Measurements from ENCODE around the gene TRMT61A. TPM values are rescaled to one million over a fixed set of nuclear protein-coding genes. Genes with fewer than 3 reads are reported as not detected.

The TRMT61A gene
- total and polyA plus RNA-seq, 2 donors, result 5.7 to 35.0 TPM

DNA sequence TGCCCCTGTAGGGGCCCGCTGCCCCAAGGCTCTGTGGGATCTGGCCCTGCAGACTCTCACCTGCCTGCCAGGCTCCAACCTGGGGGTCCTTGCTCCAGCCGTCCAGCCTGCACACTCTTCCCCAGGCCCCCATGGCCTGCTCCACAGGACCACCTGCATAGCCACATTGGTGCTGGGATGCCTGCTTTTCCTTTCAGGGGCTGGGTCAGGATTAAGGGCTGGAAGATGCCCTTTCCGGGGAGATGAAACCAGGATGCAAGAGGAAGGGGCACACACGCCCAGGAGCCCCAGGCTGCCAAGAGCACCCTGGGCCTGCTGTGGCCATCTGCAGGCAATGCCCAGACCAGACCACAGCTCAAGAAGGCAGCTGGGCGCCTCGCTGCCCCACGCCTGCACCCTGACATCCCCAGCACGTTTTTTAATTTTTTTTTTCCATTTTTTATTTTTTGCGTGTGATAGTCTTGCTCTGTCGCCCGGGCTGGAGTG is 18.5 kb downstream of the TRMT61A start:
- 82% methylated on average over 11 of the region's 11 CpGs for WGBS
- no peak overlapping the region for H3K27ac ChIP-seq (ENCODE audit: low read depth)
- H3K4me1 ChIP-seq (ENCODE audit: insufficient read depth), result no peaks in the 10 kb centered on the region

DNA sequence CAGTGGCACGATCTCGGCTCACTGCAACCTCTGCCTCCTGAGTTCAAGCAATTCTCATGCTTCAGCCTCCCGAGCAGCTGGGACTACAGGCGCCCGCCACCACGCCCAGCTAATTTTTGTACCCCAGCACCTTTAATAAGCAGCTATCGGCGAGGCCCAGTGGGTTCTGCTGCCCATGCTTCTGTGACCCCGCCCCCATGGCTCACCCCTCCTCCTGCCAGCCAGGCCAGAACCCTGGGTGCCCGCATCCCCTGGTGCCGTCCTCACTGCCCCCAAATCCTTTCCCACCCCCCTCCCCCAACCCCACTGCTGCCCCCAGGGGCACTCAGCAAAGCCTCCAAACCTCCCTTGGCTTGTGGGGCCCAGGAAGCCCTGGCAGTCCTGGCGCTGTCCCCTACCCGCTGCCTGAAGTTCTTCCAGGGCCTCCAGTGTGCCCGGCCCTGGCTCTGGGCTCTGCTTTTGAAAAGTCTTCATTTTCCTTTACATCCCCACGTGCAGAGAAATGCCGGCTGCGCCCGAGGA is 19.0 kb downstream of the TRMT61A start:
- Histone ChIP-seq H3K27ac (ENCODE audit: low read depth) (no peak overlapping the region), H3K4me3 (ENCODE audit: low read depth, low read length) (no peak overlapping the region), H3K36me3 (ENCODE audit: insufficient read depth) (no peaks in the 10 kb centered on the region), H3K4me1 (ENCODE audit: insufficient read depth) (no peaks in the 10 kb centered on the region)
- no peak for DNase-seq (ENCODE audit: extremely low spot score)
- 92% methylated on average over 18 of the region's 18 CpGs for WGBS

More for the DNA sequence above, 18.5 kb downstream of the TRMT61A start:
- no peak for DNase-seq (ENCODE audit: extremely low spot score)
- Histone ChIP-seq H3K4me3 (ENCODE audit: low read depth, low read length) (no peak overlapping the region), H3K36me3 (ENCODE audit: insufficient read depth) (no peaks in the 10 kb centered on the region)

DNA sequence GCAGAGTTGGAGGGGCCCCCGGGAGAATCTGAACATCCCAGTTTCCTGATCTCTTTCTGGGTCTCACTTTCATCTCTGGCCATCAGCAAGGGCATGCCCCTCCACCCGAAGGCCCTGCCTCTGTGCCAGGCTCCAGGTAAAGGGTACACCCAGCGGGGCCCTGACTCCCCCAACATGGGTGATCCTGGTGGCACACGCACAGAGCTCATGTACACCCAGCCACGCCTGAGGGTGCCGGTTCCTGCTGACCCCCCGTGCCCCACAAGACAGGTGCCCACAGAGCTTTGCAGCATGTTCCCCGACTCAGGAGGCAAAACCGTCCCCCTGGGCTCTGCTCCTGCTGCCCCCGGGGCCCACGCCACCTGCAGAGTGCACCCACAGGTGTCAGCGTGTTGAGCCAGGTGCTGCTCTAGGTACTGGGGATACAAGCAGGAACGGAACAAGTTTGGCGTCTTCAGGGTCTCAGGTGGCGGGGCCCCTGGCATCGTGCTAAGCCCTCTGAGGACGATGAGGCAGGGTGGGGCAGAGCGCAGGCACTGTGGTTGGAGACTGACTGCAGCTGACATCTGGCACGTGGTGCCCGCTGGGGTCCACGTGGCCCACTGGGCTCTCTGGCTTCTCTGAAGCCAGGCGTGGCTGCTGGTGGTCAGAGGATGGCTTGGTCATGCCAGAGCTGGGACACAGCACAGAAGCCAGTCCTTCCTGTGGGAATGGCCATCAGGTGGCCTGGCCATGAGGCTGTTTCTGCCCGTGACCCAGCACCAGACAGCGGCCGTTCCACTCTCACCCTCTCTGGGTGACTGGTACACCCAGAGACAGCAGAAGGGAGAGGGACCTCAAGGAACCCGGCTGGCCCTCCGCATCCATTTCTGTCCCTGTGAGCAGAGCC is 19.7 kb downstream of the TRMT61A start:
- DNase-seq (ENCODE audit: extremely low spot score), result no peak
- Histone ChIP-seq H3K27ac (ENCODE audit: low read depth) (no peak overlapping the region), H3K4me1 (ENCODE audit: insufficient read depth) (no peaks in the 10 kb centered on the region), H3K36me3 (ENCODE audit: insufficient read depth) (no peaks in the 10 kb centered on the region), H3K4me3 (ENCODE audit: low read depth, low read length) (no peak overlapping the region)
- WGBS, result 92% methylated on average over 27 of the region's 27 CpGs

DNA sequence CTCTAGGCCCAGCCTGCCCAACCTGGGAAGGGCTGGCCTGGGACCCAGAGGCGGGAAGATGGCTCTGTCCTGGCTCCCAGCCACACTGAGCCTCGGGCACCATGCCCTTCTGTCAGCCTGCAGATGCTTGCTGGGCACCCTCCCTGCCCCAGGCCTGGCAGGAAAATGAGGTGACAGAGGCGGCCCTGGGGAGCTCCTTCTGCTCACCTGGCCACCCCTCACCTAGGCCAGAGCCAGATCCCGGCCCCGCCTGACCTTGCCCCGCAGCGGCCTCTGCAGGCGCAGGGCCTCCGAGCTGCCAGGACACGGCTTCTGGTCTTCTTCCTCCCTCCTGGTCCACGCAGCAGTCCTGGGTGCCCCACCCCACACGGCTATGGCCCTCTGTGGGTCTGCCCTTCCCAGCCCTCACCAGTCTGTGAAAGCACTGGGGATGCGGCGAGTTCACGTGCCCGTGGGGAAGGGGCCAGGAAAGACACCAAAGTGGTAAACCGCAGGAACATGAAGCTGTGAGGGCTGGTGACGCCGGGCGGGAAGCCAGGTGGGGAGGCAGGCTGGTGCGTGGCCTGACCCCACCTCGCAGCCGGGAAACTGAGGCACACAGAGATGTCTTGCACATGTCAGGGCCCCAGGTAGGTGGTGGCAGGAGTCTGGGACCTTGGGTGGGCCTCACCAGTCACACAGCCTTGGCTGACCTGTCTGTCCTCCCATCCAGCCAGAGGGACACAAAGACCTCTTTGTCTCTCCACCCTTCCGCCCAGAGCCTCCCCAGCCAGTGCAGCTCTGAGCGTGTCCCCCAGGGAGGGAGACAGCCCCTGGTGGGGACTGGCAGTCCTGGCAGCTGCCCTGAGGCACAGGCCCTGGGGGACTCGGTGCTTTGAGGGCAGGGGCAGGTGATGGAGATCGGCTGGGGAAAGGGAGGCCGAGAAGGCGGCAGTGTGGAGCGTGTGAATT is 20.6 kb downstream of the TRMT61A start:
- WGBS, result 85% methylated on average over 30 of the region's 30 CpGs
- no peak for DNase-seq (ENCODE audit: extremely low spot score)
- H3K36me3 ChIP-seq (ENCODE audit: insufficient read depth), result no peaks in the 10 kb centered on the region
- no peak overlapping the region for H3K4me3 ChIP-seq (ENCODE audit: low read depth, low read length)
- no peak overlapping the region for H3K27ac ChIP-seq (ENCODE audit: low read depth)
- no peaks in the 10 kb centered on the region for H3K4me1 ChIP-seq (ENCODE audit: insufficient read depth)

DNA sequence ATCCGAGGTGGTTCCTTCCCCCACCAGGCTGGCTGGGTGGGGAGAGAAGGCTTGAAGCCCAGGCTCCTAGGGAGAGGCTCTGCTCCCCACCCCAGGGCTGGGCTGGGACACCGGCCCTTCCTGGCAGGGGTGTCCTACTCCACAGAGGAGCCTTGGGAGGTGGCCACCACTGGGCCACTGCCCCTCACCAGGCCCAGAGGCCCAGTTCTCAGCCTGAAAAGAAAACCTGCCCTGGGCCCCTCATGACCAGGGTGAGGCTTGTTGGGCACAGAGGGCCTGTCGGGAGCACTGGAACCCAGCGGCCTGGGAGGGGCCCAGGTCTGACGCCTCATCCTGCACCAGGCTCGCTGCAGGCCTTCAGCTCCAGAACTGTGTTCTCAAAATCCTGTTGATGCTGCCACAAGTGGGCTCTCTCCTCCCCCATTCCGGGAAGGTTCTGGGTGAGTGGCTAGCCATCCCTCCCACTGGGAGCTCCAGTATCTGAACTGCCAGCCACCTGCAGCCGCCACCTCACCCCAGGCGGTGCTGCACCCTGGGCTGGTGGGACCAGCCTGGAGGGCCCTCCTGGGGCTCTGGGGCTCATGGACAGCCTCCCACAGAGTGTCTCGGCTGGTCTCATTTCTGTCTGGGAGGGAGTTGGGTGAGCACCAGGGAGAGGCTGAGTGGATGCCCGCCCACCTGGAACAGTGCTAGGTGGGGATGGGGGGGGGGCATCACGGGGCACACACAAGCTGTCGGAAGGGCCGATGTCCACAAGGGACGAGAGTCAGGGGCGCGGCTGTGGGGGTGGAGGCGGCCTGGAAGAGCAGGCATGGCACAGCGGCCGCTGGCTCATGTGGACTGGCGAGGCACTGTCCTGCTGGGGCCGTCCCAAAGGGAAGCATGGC is 21.7 kb downstream of the TRMT61A start:
- no peaks in the 10 kb centered on the region for H3K36me3 ChIP-seq (ENCODE audit: insufficient read depth)
- no peak overlapping the region for H3K4me3 ChIP-seq (ENCODE audit: low read depth, low read length)
- no peak overlapping the region for H3K27ac ChIP-seq (ENCODE audit: low read depth)
- DNase-seq (ENCODE audit: extremely low spot score), result no peak
- WGBS, result 63% methylated on average over 22 of the region's 22 CpGs
- H3K4me1 ChIP-seq (ENCODE audit: insufficient read depth), result no peaks in the 10 kb centered on the region

DNA sequence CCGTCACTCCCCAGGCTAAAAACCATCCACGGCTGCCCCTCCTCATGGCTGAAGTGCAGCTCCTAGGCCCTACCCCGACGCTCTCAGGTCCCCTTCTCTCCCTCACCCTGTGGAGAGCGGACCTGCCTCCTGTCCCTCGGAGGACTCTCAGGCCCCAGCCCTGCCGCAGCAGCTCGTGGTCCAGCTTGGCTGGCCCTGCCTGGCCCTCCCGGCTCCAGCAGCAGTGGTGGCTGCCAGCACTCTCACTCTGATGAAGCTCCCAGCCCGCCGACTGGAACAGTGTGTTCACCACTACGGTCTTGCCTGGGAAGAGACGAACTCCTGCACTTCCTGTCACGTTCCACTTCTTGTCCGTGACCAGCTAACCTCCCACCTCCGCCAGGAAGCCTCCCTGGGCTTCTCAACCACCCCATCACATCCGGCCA is 22.4 kb downstream of the TRMT61A start:
- no peaks in the 10 kb centered on the region for H3K4me1 ChIP-seq (ENCODE audit: insufficient read depth)
- H3K4me3 ChIP-seq (ENCODE audit: low read depth, low read length), result no peak overlapping the region
- 43% methylated on average over 17 of the region's 17 CpGs for WGBS
- no peak for DNase-seq (ENCODE audit: extremely low spot score)
- no peak overlapping the region for H3K27ac ChIP-seq (ENCODE audit: low read depth)
- no peaks in the 10 kb centered on the region for H3K36me3 ChIP-seq (ENCODE audit: insufficient read depth)

DNA sequence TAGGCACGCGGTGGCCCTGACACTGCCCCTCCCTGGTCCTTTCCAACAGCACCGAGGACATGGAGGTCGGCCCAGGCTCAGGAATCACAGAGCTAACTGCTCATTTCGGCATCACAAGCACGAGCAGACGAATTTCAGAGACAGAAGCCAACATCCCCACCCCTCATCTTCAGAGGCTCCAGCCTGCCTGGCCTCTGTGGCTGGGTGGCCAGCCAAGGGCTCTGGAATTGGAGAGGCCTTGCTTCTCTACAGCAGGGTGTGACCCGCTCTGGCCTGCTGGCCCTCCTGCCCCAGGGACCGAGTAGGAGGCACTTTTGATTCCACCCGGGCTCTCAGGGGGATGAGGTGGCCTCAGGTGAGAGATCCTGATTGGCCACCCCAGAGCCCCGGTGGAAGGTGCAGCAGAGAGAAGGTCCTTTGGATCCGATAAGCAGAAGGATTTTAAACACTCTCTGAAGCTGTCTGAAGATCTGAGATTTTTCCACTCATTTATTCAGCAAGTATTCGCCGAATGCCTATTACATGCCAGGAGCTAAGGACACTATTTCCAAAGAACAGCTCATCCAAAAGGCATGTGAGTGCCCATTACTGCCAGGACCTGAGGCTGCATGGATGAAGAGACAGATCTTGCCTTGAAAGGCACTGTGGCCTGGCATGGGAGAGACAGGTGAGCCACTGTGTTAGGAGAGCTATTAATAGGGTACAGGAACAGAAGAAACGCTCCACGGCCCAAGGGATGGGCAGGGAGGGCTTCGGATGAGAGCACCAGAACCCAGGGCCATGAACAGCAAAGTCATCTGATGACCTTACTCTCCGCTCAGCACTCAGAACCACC is 23.2 kb downstream of the TRMT61A start:
- DNase-seq (ENCODE audit: extremely low spot score), result no peak
- Histone ChIP-seq H3K4me3 (ENCODE audit: low read depth, low read length) (no peak overlapping the region), H3K27ac (ENCODE audit: low read depth) (no peak overlapping the region), H3K36me3 (ENCODE audit: insufficient read depth) (no peaks in the 10 kb centered on the region), H3K4me1 (ENCODE audit: insufficient read depth) (no peaks in the 10 kb centered on the region)
- 42% methylated on average over 18 of the region's 18 CpGs for WGBS

DNA sequence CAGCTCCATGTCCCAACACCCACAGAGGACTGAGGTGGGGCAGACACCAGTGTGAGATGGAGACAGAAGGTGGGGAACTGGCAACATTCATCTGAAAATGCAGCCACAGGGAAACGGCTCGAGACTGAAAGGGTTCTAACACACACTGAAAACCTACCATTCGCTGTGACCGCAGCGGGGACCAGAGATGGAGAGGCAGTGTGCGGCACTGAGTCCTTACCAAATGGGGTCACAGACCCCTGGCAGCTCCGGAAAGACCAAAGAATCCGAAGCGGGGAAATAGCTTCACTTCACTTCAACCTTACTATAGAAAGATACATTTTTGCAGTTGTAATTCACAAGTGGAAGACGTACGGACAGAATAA is 23.8 kb downstream of the TRMT61A start:
- 93% methylated on average over 11 of the region's 11 CpGs for WGBS
- Histone ChIP-seq H3K4me1 (ENCODE audit: insufficient read depth) (no peaks in the 10 kb centered on the region), H3K4me3 (ENCODE audit: low read depth, low read length) (no peak overlapping the region), H3K36me3 (ENCODE audit: insufficient read depth) (no peaks in the 10 kb centered on the region), H3K27ac (ENCODE audit: low read depth) (no peak overlapping the region)
- DNase-seq (ENCODE audit: extremely low spot score), result no peak

DNA sequence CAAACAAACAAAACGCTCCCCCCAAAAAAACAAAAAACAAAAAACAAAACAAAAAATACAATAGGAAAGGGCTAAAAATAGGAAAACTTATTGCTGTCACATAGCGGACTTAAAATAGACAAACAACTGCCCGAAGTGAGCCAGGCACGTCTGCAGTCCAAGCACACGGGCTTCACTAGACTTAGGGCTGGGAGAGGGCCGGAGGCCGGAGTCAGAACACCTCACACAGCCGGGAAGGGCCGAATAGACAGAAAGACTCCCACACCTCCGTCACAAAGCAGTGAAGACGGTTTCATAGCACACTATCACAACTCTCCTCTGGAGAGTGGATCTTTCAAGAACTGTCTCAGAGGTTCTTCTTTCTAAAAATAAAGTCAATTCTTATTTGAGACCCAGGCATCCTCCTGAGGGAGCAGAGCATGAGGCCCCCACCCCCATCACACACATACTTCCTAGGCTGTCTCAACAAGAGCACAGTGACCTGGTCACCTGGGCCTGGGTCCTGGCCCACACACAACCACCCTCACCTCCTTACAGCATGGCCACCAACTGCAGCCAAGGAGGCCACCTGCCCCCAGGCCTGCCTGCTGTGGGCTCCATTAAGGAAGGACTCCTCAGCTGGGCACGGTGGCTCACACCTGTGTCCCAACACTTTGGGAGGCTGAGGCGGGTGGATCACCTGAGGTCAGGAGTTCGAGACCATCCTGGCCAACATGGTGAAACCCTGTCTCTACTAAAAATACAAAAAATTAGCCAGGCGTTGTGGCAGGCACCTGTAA is 26.8 kb downstream of the TRMT61A start:
- Histone ChIP-seq H3K4me3 (ENCODE audit: low read depth, low read length) (no peak overlapping the region), H3K27ac (ENCODE audit: low read depth) (no peak overlapping the region), H3K36me3 (ENCODE audit: insufficient read depth) (no peaks in the 10 kb centered on the region), H3K4me1 (ENCODE audit: insufficient read depth) (peaks cover 1% of the 10 kb centered on the region)
- WGBS, result 75% methylated on average over 15 of the region's 15 CpGs
- DNase-seq (ENCODE audit: extremely low spot score), result no peak

DNA sequence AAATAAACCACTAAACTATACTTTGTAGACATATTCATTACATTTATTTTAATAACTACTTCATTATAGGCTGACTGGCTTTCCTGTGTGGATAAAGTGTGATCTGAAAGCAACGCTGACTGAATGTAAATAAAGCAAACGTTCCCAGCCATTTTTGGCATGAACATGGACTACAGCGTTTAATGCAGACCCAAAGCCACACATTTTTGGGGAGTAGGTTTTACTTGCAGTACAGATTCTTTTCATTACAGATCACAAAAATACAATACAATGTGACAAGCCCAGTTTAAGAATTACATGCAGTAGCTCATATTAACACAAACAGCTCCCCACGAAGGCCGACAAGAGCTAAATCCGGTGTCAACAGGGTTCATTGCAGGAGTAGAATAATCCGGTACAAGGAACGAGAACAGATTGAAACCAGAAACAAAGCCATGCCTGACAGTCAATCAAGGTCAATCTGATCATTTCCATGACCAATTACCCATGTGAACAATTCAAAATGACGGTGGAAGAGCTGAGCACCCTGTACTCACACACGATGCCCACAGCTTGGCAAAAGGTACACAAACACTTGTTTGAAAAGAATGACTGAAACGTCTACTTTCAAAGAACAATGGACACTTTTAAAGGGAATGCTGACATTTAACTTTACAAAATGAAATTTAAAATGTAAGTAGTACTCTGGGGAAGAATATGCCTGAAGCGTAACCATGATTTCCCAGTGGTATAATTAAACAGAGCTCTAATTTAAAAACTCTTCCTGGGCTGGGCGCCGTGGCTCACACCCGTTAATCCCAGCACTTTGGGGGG is 28.2 kb downstream of the TRMT61A start:
- Histone ChIP-seq H3K36me3 (ENCODE audit: insufficient read depth) (no peaks in the 10 kb centered on the region), H3K4me1 (ENCODE audit: insufficient read depth) (peaks cover 1% of the 10 kb centered on the region), H3K4me3 (ENCODE audit: low read depth, low read length) (no peak overlapping the region), H3K27ac (ENCODE audit: low read depth) (no peak overlapping the region)
- no peak for DNase-seq (ENCODE audit: extremely low spot score)
- 45% methylated on average over 15 of the region's 15 CpGs for WGBS

Data from urinary bladder (tissue), 4 donors.